Measurements from ENCODE around the gene CPE.
"Not testable (repeated sequence)": the region's sequence is repeated elsewhere in the genome, so short reads cannot be mapped to it uniquely, and the experiment has no call there.

The CPE gene

DNA sequence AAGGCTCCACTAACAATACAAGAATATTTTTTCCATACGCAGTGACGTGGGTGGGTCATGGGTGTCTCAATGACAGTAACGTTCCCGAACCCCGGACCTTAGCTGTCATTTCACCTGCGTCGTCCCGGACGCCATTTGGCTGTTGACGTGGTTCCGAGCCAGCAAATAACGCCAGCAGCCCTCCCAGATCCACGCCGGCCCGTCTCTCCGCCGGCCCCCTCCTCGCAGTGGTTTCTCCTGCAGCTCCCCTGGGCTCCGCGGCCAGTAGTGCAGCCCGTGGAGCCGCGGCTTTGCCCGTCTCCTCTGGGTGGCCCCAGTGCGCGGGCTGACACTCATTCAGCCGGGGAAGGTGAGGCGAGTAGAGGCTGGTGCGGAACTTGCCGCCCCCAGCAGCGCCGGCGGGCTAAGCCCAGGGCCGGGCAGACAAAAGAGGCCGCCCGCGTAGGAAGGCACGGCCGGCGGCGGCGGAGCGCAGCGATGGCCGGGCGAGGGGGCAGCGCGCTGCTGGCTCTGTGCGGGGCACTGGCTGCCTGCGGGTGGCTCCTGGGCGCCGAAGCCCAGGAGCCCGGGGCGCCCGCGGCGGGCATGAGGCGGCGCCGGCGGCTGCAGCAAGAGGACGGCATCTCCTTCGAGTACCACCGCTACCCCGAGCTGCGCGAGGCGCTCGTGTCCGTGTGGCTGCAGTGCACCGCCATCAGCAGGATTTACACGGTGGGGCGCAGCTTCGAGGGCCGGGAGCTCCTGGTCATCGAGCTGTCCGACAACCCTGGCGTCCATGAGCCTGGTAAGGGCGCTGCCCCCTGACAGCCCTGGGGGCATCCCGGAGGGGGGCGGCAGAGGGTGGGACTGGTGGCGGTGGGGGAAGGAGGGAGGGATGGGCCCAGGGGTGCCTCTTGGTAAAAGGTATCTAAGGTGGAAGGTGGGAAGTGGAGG, at the start of gene CPE:
Gene CPE, plus strand, starts transcription at position 264 of the 933 bp plus-strand sequence. Its CDS starts 214 bp downstream, at position 478.
- DNase-seq, result no peak

GRCh38 chr4:165330071-165330470, 48.7 kb upstream of the CPE start:
- DNase-seq, result no peak

DNA sequence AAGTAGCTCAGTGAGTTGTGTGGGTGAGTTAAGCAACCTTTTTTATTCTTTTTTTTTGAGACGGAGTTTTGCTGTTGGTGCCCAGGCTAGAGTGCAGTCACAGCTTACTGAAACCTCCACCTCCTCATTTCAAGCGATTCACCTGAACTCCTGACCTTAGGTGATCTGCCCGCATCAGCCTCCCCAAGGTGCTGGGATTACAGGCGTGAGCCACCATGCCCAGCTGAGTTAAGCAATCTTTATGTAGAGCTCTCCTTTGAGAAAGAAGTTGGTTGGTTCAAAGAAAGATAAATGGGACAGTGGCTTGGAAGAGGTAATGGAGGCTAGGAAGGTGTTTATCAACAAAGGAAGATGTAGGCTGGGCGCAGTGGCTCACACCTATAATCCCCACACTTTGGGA, 48.1 kb upstream of the CPE start:
- no peak for DNase-seq

- DNase-seq, result no peak
These were observed 47.4 kb upstream of the CPE start for GRCh38 chr4:165331359-165331758.

DNA sequence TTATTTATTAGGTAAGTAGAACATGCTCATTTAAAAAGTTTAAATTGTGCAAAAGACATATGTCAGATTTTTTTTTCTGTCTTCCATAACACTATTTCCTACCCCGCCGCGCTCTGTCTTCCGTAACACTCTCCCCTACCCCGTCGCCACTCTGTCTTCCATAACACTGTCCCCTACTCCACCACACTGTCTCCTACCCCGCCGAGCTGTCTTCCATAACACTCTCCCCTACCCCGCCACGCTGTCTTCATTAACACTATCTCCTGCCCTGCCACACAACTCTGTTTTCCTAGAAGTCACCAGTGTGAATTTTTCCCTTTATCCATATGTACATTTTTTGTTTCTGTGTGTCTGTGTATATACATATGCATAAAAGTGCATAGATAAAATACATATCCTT, 47.0 kb upstream of the CPE start:
- DNase-seq, result no peak

GRCh38 chr4:165332502-165332901, 46.3 kb upstream of the CPE start:
- no peak for DNase-seq

DNA sequence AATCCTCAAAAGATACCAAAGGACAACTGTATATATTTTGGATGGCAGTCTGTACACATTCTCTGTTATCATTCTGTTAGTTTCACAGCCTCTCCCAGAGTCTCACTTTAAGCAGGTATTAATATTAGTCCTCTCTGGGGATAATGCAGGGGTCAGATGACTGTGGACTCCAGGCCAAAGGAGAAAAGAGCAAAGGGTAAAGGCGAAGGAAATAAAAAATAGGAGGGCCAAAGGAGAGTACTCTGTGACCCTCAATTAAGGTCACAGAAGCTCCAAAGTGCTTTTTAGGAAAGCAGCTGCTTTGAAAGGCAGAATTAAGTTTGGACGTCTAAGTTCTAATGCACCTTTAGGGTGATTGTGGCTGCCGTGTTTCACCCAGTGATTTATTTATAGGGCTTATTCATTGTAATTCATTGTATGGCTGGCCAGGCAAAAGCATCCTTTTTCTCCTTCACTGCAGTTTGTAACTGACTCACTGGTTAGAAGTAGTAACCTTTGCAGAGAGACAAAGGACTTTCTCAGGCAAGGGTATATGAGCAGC, 43.6 kb upstream of the CPE start:
- no peak for DNase-seq

DNA sequence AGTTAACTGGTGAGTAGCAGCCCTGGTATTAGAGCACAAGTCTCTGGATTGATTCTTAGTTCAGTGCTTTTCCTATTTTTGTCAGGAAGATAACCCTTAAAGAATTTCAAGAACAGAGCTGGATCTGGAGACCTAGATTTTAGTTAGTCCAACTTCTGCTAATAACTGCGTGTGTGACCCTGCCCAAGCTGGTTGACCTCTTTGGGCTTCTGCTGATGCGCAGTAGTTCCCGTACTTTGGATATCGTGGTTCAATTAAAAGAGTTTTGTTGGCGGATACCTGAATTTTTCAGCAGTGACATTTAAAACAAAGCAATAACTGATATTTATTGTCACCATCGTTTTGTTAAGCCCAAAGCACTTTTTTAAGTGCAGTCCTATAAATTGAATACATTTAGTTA, 42.1 kb upstream of the CPE start:
- no peak for DNase-seq

GRCh38 chr4:165342340-165342739, 36.5 kb upstream of the CPE start:
- DNase-seq, result not testable (repeated sequence)

GRCh38 chr4:165343353-165344191, 35.2 kb upstream of the CPE start:
- no peak for DNase-seq

DNA sequence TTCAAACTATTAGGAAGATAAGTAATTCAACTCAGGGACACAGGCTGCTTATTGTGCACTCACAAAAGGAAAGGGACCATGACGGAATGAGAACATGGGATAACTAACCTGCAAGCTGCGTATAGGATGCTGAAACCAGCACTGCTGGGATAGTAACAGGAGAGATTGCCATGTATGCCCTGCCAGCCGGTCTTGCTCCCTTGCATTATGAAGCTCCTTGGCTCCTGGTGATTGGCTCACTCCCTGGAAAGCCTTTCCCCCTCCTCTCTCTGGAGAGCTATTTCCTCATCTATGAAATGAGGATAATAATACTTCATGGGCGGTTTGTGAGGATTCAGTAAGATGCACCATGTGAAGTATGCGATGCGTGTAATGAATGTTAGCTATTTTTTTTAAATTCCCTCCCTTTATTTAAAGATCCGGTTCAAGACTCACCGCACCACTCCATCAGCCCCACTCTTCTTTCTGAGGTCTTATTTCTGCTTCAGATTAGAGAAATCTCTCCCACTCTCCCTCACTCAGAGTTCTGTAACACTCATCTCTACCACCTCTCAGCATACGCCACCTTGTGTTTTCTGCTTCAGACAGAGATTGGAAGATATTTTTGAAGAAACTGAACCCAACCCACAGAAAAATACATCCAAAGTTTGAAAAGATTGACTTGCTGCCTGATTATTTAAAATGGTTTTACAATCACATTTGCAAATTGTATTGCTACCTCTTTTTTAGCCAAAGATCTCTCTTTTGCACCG, 33.0 kb upstream of the CPE start:
- no peak for DNase-seq

DNA sequence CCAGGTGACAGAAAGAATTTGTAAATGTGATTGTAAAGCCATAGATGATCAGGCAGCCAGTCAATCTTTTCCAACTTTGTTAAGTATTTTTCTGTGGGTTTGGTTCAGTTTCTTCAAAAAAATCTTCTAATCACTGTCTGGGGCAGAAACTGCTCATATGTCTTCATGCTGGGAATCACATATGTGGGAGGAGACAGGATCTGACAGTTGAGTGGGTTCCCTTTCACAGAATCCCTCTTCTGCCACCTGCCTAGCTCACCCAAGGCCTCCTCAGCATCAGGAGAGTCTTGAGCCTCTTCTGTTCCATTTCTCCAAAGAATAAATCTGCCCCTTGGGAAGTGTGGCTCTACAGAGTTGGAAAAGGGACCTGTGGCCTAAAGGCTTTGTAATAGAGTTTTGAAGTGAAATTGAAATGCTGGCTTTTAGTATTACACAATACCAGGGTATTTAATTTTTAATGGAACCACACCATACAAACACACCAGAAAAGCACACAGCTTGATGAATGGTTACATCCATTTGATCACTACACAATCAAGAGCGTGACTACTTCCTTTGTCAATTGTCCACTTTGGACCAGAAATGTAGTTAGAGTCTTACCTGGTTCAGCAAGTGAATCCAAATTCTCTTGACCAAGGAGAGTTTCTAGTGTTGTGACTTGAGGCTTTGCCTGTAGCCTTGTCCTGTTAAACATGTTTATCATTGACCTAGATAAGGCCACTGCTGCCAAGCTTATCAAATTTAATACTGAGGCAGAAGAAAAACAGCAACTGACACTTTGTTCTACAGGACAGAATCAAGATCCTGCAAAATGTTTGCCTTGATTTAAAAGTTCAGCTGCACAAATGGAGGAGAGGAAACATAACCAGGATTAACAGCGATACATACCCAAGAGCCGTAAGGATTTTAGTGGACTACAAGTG, 30.9 kb upstream of the CPE start:
- DNase-seq, result no peak

- no peak for DNase-seq
These were observed 27.3 kb upstream of the CPE start for GRCh38 chr4:165351359-165352130.

GRCh38 chr4:165355900-165356300, 22.9 kb upstream of the CPE start:
- no peak for DNase-seq

DNA sequence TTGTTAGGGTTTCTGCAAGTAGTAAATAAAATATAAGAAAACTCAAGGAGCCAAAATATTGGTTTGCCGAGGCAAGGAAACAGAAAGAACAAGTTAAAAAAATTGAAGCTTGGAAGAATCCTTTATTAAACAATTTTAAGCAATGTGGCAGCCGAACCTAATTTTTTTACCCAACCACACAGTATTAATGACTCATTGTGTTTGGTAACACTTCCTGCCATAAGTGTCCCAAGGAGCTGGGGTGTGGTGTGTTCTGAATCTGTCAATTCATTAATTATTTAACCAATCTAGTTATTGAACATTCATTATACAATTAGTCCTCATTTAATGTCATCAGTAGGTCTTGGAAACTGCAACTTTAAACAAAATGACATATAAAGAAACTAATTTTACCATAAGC, 19.3 kb upstream of the CPE start:
- no peak for DNase-seq

GRCh38 chr4:165360041-165360695, 18.6 kb upstream of the CPE start:
- no peak for DNase-seq

DNA sequence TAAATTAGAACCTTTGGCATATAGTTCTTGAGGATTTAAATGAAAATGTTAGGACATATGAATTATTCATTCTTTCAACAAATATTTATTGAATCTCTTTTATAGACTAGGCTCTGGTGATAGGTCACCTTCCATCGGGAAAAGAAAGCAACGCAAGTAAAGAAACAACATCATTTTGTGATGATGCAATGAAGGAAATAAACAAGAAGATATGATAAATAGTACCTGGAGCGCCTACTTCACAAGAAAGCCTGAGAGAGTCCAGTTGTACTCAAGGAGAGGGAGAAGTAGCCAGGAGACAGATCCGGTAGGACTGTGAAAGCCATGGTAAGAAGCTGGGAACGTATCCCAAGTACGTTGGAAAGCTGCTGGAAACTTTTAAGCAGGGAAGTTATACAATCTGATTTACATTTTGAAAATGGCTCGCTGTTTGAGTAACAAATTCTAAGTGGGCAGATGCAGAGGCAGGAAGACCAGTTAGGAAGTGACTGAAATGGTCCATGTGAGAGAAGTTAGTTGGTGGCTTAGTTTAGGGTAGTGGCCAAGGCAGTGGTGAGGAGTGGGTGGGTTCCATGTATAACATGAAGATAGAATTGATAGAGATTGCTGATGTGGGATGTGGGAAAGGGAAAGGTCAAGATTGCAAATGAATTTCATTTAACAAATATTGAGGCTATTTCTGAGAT, 17.7 kb upstream of the CPE start:
- no peak for DNase-seq

- DNase-seq, result no peak
These were observed 17.0 kb upstream of the CPE start for GRCh38 chr4:165361810-165362209.

DNA sequence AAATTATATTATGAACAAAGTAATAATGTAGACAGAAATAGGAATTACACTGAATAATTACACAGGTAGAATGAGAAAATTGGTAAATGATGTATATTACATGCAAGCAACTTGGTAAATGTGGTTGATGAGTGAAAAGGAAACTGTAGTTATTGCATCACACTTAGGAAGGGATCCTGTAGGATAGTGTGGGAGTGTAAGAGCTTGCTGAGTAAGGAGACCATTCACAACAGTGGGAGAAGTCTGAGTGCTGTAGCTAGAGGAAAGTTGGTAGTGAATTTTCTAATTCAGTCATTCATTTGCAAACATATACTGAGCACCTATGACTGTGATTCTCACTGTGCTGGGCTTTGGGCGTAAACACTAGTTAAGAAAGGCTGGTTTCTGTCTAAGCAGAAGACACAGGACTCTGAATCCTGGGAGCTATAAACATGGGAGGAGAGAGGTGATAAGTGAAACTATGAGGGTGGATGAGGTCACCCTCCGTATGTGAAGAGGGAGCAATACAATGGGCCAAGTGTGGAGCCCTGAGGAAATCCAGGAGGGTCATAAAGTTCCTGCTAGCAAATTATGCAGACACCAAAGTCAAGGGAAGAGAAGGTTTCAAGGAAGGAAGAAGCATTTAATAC, 14.2 kb upstream of the CPE start:
- DNase-seq, result no peak

Measured in NCI-H187 treated with DMSO at 0.1 percent for 48 hours (cell line).